Stimulated activated CD8-positive, alpha-beta memory T cell treated with anti-CD3 and anti-CD28 coated beads, Interleukin-2, amount 100 ng/mL, for 48 hours (primary cell): ENCODE data around the gene UPF2.
A peak's percentile ranks its signal among the peaks of the same experiment; 100 is the strongest.

ENCODE experiments used
- DNase-seq, 2 donors: peaks; one replicate each; pipeline ENCODE4 v3.0.0-alpha.2; 2020; ENCODE audit warnings: low read depth in 2 of 2

Gene UPF2

DNA sequence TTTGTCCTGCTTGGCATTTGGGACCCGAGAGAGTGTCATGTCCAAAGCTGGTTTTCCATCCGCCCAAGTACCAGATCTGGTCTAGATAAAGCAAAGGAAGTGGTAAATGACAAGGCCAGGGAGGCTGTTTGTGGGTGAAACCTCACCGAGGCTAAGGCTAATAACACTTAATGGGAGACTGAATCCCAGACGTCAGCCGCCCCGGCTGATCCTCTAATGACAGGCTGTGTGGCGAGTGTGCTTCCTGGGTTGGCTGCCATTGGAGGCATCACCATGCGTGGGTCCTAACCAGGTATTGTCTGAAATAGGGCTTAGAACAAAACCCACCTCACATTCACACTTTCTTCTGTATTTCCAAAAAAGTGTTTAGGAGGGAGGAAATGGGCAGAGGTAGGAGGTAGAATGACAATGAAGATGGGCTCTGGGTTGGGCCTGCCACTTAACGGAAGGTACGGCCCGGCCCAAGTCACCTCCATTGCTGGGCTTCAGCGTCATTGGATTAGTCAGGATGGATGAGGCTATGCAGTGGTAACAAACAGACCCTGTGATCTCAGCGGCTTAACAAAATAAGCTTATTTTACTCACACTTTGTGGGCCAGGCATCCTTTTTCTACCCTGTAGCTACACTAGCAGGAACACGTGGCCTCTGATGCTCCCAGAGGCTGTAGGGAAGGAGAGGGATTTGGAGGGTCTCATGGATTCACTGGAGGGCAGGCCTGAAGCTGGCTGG, 159.8 kb downstream of the UPF2 start:
- no peak for DNase-seq

GRCh38 chr10:11881477-11882417, 160.9 kb downstream of the UPF2 start:
- DNase-seq: no peak

DNA sequence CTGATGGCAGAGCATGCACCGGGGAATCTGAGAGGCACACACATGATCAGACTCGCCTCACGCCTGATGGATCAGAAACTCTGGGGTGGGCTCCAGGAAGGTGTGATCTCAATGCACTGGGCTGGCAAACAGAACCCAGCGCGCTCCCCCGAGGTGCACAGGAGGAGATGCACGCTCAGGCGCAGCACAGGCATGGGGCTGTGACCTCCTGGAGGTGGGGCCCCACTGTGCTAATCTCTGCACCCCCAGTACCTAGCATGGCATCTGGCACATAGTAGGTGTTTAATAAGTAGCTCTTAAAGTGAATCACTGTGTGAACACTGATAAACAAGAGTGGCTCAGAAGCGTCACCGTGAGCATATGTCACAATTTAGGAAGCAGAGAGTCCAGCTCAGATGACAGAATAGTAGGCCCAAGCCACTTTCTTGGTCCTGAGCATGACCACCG, 161.6 kb downstream of the UPF2 start:
- no peak for DNase-seq

DNA sequence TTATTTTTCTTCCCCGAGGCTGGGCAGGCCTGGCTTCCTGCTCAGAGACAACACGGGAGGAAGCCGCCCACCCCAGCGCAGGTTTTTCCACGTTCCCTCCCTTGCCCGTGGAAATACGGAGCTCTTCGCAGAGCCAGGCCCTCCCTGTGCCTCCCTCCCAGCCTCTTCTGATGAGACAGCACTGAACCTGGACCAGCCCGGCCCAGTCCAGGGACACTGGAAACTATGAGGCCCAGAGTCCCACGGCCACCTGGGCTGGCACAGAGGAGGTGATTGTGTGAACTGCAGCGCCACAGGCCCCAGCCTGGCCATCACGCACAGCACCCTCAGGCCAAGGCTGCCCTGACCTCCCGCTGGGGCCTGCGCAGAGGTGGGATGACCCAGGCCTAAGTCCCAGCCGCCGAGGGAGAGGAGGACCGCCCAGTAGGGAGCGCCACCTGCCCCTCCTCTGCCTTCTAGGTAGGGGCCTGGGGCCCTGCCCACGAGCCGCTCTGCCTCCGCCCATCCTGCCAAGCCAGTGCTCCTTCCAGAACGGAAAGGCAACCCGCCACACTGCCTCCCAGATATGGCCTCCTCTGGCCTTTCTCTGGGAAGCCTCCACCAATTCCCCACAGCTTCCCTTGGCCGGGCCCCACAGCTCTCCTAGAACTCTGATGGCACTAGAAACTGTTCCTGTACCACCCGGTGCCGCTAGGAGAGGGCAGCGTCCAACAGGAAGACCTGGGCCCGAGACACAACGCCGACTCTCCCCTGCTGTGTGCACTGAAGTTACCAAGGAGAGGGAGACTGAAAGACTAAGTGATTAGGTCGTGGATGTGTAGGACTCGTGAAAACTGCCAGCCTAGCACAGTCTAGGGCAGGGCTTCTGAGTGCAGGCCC, 162.2 kb downstream of the UPF2 start:
- DNase-seq: no peak

- no peak for DNase-seq
Observed at GRCh38 chr10:11879387-11880094, 163.1 kb downstream of the UPF2 start.

GRCh38 chr10:11878776-11879175, 163.8 kb downstream of the UPF2 start:
- no peak for DNase-seq

GRCh38 chr10:11877591-11877905, 165.1 kb downstream of the UPF2 start:
- no peak for DNase-seq

- no peak for DNase-seq
Observed at GRCh38 chr10:11876805-11877590, 165.6 kb downstream of the UPF2 start.

- no peak for DNase-seq
Observed at GRCh38 chr10:11876324-11876723, 166.3 kb downstream of the UPF2 start.

GRCh38 chr10:11875494-11876281, 166.9 kb downstream of the UPF2 start:
- DNase-seq: no peak

GRCh38 chr10:11874568-11875493, 167.8 kb downstream of the UPF2 start:
- DNase-seq: peak; percentile 54

DNA sequence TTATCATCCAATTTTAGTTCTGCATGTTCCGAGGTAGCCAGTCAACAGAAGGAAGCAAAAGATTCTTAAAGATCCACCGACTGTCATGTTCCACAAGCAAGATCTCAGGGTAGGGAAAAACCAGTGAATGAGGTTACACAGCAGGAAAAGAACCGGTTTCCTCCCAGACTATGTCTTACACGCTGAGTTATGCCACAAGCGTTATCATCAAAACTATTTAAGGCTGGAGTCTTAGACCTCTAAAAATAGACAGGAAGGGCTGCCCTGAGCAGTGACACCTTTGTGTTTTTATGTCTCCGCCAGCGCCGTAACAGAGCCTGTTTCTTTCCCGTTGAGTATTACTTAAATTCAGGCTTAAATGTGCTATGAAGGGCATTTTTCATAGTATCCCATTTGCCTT, 171.1 kb downstream of the UPF2 start:
- no peak for DNase-seq

DNA sequence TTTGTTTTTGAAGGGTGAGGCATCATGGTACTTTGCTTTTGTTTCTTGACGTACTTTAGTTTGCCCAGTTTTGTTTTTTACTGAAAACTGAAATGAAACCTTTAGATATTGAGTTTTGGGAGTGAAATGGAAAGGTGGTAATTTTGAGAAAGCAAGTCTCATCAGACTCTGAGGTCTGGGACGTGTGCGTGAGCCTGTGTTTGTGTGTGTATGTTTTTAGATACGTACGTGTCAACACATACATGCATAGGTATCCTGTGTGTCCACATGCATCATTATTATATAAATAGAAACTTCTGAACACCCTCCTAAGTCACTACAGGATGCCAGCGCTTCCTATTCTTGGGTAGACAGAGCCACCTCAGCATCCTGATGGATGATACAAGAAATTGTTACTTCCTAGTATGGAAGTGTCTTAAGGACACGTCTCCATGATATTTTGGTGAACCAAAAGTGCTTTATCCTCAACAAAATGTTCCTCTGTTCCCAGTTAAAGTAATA, 171.7 kb downstream of the UPF2 start:
- no peak for DNase-seq

- no peak for DNase-seq
Observed at GRCh38 chr10:11870461-11870780, 172.2 kb downstream of the UPF2 start.
